Retinal pigment epithelial cell (primary cell): ENCODE measurements around the gene MYRIP.

Experiments
- DNase-seq: peaks from one replicate; pipeline ENCODE4 v3.0.0-alpha.2; 2010; ENCODE audit warnings: low read depth
- H3K4me3 ChIP-seq: 2 replicates; pipeline ENCODE4 v1.5.1; 2011; ENCODE audit warnings: mild to moderate bottlenecking, low read length, control low read depth, moderate library complexity
- CTCF ChIP-seq: conservative IDR thresholded peaks from 2 replicates; pipeline ENCODE4 v1.5.1; 2011; ENCODE audit warnings: low read depth, low read length, control low read depth, inconsistent platforms

Gene MYRIP

GRCh38 chr3:40211579-40211978 is 402.2 kb downstream of the MYRIP start:
- no peak for TF ChIP-seq CTCF
- no peak overlapping the region for H3K4me3 ChIP-seq
- DNase-seq: no peak

- DNase-seq: no peak
- no peak for TF ChIP-seq CTCF
Measured at GRCh38 chr3:40213556-40213955, 404.1 kb downstream of the MYRIP start.

GRCh38 chr3:40215015-40215414 is 405.6 kb downstream of the MYRIP start:
- H3K4me3 ChIP-seq: no peak overlapping the region
- DNase-seq: no peak
- no peak for TF ChIP-seq CTCF

More at GRCh38 chr3:40213556-40213955, 404.1 kb downstream of the MYRIP start:
- H3K4me3 ChIP-seq: no peak overlapping the region

GRCh38 chr3:40216471-40216870 is 407.1 kb downstream of the MYRIP start:
- TF ChIP-seq CTCF: no peak
- no peak overlapping the region for H3K4me3 ChIP-seq
- no peak for DNase-seq

GRCh38 chr3:40223856-40224255 is 414.4 kb downstream of the MYRIP start:
- no peak for DNase-seq
- no peak for TF ChIP-seq CTCF
- no peak overlapping the region for H3K4me3 ChIP-seq

- DNase-seq: no peak
- TF ChIP-seq CTCF: no peak
Measured at GRCh38 chr3:40224796-40225515, 415.5 kb downstream of the MYRIP start.

GRCh38 chr3:40226636-40227035 is 417.2 kb downstream of the MYRIP start:
- DNase-seq: no peak
- H3K4me3 ChIP-seq: no peak overlapping the region
- TF ChIP-seq CTCF: no peak

More at GRCh38 chr3:40224796-40225515, 415.5 kb downstream of the MYRIP start:
- H3K4me3 ChIP-seq: no peak overlapping the region
